HG03060 (cell line): ENCODE results near the gene SMNDC1.
"Not testable (repeated sequence)": the region's sequence is repeated elsewhere in the genome, so short reads cannot be mapped to it uniquely, and the experiment has no call there.

ENCODE experiments used
- ATAC-seq: cut with Tn5 transposase; IDR thresholded peaks from one replicate; pipeline ENCODE4 v1.9.1; 2021; ENCODE audit warnings: low read depth, moderate number of reproducible peaks; ENCODE audit not compliant: unreplicated experiment

Gene SMNDC1

DNA sequence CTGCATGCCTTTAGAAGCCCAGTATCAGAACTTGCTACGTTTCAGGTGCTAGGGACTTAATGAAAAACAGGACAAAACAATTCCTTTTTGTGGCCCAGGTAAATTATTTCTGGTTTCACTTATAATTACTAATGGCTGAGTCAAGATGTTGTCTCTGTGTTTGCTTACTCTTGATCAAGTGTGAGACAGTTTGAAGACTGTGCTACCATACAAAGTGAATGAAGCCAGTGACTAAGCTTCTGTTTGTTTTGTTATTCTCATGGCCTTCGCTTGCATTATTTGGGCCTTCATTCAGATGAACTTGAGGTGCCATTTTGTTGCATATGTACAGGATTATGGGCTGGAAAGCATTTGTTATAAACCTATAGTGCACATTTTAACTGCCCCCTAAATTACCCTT is 17.9 kb downstream of the SMNDC1 start:
- ATAC-seq = no peak

DNA sequence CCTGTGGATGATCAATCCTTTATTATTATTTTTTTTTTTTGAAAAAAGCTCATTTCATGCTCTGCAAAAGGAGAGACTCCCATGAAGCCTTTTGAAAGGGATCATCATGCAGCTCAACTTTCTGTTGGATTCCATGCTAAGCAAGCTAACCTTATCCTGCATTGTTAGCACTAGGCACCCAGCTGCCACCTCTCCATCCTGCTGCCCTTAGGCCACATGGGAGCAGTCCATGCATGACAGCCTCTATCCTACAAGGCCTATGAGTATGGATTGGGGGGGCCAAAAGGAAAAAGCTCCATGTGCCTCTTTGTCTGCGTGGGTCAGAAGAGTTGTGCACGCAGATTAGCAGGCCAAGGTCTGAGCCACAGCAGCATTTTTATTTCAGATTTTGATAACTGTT is 19.2 kb downstream of the SMNDC1 start:
- no peak for ATAC-seq

DNA sequence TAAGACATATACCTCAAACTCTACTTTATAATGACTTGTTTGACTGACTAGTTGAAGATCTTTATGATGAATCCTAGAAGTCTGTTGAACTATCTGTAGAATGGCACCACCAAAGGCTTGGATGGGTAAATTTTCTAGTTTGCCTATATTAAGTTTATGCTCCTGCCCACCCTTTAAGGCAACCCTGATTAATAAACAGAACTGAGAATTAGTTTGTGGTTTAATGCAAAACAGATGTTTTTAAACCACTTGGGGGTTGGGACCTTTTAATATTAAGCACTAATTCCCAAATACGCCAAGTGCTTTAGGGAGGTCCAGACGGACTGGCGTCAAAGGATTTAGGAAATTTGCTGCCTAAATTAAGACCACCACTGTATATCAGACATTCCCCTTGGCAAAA is 20.5 kb downstream of the SMNDC1 start:
- no peak for ATAC-seq

DNA sequence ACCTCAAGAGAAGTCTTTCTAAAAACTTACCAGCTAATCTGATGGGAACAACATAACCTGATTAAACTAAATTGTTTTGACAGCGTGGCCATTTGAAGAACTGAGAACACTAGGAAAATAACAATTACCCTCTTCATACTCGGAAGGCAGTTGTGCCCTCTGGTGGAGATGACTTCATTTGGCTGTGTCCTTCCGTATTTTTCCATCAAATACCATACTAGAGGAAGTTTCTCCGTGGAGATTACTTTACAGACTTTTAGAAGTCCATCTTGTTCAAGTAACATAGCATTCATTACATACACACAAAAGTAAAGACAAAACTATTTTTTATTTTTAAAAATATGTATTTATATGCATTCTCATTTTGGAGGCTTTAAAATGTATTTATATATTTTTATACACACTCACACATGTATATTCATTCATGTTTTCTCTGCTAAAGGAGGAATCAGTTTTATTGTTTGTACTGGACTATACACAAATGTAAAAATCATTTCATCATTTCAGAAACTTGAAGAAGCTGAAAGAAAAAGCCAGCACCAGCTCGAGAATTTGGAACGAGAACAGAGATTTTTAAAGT is 25.2 kb downstream of the SMNDC1 start:
- ATAC-seq = no peak

DNA sequence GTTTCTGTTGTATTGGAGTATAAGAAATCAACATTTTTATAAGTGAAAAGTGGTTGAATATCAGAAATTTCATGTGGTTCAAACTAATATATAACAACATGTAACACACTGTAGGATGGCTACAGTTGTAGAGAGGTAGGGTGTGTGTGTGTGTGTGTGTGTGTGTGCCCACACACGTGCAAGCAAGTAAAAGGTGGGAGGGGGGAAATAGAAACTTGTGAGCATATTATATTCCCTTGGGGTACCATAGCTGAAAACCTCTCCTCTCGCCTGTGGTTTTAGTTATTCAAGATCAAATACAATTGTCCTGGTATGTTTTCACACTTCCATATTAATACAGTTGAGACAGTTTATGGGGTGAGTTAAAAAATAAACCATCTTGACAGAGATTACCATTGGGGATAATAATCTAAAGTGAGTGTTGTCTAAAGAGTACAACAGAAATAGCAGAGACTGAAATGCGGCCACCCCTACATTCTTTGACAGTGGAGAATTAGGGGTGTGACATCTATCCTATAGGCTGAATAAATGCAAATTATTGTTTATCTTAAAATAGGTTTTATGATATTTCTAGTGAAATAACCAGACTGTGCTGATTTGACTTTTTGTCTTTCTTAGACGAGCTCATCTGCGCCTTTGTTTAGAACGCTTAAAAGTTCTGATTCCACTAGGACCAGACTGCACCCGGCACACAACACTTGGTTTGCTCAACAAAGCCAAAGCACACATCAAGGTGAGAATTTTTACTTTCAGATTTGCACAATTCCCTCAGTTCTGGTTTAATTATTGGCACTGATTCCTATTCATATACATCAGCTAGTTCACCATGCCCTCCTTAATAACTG is 25.9 kb downstream of the SMNDC1 start:
- ATAC-seq = no peak

DNA sequence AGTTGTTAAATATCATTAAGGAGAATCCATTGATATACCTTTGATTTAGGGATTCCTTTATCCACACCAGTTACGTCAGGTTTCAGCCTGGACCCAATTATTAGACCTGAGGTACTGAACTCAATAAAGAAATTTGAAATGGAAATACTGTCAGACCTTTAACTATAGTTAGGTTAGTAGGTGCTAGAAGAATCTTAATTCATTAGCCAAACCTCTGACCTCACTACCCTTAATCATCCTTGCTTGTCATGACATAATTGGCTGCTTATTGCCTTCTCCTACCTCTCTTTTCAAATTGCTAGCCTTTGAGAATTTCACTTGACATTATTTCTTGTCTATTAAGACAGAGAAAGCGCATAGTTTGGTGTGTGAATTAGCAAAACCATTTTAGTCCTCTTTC is 27.1 kb downstream of the SMNDC1 start:
- no peak for ATAC-seq

DNA sequence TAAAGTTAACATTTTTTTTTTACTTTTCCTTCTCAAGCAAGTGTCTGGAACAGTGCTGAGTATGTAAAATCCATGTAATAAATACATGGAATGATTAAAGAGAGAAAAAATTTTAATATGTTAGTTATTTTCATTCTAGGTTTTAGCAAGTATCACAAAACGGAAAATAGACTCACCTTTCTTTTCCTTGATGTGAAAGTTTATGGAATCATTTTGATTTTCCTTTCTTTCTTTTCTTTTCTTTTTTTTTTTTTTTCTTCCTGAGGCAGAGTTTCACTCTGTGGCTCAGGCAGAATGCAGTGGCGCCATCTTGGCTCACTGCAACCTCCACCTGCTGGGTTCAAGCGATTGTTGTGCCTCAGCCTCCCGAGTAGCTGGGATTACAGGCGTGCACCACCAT is 28.1 kb downstream of the SMNDC1 start:
- ATAC-seq = no peak

DNA sequence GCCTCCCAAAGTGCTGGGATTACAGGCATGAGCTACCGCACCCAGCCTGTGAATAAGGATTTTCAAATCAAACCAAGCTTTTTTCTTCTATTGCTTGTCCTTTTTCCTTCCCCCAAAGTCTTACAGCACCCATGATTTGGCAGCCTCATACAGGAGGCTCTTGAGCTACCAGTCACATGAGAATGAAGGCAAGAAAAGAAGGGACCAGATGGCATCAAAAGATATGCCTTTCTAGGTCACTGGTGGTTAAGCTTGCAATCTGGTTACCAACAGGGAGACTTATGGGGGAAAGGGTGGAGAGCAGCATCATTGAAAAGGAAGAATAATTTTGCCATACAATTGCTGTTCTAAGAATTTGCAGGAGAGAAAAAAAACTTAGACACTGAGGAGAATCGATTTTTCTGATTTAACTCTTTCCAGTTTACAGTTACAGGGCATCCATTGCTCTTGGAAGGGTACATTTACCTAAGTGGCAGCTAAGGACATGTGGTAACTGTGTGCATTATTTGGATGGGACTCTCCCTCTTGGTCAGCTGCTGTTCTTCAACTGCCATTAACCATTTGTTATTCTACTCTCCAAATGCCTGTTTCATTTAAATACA is 29.5 kb downstream of the SMNDC1 start:
- ATAC-seq = no peak

DNA sequence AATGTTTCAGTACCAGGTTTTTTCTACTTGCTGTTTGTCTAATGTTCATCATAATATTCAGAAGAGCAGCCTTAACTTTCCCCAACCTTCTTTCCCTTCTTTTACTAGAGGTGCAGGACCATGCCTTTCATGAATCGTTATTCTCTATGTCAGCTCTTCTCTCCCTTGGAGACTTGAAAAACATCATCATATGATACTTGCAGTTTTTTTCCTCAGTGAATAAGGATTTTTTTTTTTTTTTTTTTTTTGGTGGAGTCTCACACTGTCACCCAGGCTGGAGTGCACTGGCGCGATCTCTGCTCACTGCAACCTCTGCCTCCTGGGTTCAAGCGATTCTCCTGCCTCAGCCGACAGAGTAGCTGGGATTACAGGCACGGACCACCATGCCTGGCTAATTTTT is 30.1 kb downstream of the SMNDC1 start:
- ATAC-seq = no peak

DNA sequence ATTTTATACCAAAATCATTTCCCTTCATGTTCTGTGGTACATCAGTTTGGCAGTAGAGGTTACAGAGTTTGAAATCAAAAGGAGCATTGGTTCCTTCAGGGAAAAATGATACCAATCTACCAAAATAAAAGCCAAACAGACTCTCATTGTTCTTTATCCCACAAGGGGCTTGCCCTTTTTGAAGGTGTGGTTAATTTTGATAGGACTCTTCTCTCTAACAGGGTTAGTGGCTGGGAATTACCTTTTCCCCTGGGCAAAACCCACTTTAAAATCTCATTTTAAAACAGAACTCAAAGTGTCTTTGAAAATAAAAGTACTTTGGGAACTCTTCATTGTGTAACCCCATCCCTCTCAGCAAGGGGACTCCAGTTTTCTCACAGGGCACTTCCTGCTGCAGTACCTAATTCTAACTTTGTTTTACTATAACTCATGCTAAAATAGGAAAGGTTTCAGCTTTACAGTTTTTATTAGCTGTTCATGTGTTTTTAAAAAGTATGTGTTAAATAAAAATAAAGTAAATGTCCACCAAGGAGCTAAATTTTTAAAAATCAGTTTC is 30.6 kb downstream of the SMNDC1 start:
- no peak for ATAC-seq

DNA sequence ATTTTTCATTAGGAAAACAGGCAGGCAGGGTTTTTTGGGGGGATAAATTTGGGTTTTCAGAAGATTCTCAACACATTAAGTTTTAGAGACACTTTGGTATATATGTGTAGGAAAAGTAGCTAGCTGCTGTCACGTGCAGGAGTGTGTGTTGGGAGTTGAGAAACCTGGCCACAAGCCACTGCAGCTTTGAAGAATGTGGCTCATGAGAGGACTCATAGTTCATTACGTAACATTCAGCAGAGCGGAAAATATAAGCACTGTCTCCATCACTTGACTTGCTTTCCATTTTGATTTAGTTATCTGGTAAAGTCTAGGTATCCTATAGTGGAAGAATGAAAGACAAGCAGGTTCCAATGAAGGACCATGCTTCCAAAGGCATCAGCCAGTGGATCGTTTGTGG is 31.2 kb downstream of the SMNDC1 start:
- no peak for ATAC-seq

DNA sequence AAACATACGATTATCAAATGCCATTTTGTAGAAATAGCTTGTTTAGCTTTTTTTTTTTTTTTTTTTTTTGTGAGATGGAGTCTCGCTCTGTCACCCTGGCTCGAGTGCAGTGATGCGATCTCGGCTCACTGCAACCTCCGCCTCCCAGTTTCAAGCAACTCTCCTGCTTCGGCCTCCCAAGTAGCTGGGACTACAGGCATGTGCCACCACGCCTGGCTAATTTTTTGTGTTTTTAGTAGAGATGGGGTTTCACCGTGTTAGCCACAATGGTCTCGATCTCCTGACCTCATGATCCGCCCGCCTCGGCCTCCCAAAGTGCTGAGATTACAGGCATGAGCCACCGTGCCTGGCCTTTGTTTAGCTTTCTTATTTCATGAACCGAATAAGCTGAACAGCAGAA is 31.7 kb downstream of the SMNDC1 start:
- not testable (repeated sequence) for ATAC-seq

DNA sequence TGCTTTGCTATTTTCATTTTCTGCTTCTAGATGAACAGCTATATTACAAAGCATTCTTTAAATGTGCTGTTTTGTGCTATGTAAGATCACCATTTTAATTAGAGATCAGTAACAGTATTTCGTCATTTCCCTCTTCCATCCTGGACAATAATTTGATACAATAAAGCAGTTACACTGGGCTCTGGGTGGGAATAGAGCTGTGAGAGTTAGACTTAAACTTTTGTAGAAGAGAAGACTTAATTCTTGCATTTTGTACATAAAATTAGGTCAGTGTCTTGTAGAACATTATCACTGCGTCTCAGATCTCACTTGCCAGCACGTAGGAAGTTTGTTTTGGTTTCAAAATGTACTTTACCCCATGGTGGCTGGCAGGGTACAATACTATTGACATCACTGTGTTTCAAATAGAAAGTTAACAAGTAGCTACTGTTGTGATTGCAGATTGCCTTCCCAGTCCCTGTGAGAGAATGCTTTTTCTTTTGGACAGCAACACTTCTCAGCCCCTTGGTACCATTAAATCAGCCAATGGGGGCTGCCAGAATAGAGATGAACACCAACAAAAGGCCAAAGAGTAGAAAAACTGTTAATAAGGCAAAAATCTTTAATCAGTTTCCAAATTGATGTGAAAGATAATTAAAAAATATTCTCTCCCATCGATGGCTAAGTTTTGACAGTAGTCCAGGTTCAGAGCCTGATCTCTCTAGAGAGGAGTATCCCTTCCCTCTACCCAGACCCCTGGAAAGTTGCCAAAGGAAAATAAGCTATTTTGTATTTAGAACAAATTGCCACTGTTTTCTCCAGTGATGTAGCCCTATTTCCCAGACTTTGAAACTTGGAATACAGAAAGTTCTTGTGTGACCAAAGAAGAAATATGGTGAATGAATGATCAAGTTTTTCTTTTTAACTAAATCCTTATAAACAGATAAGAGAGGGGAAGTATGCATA is 35.1 kb downstream of the SMNDC1 start:
- peak; percentile 43 for ATAC-seq

DNA sequence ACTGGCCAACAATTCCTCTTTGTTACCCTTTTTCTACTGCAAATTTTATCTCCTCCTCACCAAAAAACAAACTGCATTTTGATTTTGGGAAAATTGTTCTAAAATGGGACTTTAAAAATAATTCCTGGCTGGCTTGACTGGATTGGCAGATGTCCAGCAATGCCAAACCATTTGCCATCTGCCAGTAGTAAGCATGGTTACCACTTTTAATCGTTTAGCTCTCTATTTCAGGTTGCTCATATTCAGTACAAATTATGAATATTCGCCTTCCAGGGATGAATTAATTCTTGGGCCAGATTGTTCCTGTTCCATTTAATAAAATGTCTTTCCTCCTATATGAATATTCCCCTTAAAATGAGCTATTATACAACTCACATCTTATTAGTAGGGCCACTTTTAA is 35.7 kb downstream of the SMNDC1 start:
- no peak for ATAC-seq

DNA sequence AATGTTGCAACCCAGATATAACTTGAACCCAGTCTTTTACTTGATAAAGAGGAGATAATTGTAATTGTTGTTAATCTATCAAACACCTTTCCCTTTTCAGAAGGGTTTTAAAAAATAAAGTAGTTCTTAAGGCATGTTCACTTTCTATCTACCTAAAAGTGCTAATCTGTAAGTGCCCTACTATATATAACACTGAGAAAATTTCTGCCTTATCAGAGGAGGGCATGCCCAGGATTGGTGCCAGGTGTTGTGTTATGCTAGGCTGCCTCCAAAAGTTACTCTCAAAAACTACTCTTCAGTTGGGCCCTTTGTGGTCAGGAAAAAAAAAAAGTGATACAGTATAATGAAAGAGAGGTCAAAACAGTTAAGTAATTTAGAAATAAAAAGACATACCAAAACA is 36.3 kb downstream of the SMNDC1 start:
- no peak for ATAC-seq

DNA sequence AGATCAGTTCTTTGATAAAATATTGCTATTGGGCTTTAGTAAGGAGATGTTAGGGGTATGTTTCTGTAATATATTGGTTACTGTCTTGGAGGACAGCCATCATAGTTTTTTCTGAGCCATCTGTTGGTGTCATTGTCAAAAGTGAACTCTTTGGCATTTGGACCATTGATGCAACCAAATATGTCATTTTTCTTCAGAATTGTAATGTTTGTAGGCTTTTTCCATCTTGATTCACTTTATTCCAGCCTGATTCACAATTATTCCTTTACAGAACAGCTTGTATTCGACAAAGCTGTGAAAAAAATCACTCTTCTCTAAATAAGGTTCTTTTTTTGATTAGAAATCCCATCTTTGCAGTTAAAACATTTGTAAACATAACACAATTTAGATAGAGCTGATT is 37.4 kb downstream of the SMNDC1 start:
- no peak for ATAC-seq

DNA sequence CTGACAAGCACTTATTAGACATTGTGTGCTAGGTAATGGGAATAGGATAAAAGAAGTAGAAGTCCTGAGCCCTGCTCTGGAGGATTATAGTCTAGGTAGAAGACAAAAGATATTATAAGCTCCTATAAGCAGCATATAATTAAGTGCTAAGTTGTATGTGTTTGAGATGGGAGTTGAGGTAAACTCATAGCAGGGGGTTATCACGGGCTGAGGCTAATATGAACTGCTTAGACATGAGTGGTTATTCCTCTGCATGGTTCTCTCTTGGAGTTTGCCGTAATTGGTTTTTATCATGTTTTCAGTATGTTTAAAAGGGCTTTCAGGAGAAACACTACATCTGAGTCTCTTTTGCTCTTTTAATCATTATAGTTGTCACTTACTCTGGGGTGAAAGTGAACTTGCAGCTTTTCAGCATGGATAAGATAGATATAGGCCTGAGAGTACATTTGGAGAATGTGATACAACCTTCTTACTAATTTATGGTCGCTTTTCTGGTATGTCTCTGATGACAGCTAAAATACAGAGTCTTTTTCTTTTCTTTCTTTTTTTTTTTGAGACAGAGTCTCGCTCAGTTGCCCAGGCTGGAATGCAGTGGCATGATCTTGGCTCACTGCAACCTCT is 39.0 kb downstream of the SMNDC1 start:
- no peak for ATAC-seq

DNA sequence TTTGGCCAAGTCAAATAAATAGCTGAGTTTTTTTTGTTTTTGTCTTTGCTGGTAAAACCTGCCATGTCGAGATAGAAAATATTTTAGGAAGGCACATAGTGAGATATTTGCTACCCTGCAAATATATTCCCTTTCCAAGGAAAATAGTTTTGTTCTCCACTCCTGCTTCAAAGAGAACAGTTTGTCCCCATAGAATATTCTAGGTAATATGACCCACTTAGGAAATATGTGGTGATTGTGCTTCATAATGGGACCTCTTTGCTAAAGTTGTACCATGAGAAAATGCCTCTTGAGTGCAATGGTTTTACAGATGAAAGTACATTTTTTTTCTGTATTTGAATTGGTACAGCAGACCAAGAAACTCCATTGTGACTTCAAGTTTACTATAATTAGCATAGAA is 41.6 kb downstream of the SMNDC1 start:
- no peak for ATAC-seq

DNA sequence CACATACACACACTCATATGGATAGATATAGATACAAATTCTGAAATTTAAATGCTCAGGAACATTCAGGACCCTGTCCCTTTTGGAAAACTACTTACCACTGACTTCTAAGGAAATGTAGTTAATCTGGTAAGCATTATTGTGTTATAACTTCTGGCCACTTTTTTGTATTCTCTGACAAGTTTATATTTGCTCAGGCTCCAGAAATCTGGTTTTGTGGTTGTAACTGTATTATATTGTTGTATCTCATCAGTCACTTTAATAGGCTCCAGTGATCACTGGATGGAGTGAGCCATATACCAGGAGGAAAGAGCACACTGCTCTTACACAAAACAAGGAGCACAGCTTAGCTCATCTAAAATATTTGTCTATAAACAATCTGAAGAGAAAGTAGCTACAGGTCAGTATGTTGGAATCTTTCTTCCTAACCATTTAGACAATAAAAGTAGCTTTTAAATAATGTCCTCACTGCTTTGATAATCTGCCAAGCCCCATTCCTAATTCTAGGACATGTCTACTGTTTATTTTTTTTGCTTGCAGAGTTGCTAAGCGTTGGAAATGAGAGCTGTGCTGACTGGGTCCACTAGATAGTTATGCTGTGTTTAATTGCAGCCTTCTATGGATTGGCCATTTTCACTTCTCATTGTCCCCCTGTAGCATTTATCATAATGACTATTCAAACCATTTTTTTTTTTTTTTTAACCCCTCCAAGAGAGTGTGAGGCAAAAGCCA is 43.8 kb downstream of the SMNDC1 start:
- no peak for ATAC-seq
